Right renal cortex interstitium (tissue), 3 donors: ENCODE results near the gene CPAMD8. TPM values are rescaled to one million over a fixed set of nuclear protein-coding genes. Genes with fewer than 3 reads are reported as not detected.

ENCODE experiments used
- DNase-seq, 3 donors: peaks; one replicate each; pipeline ENCODE4 v3.0.0-alpha.2; 2013; ENCODE audit warnings: low read depth in 3 of 3, low spot score in 2 of 3
- polyA plus RNA-seq, 3 donors: library from polyadenylated mRNA; unstranded; fragments of 120-200 nt; gene quantifications; one replicate each; pipeline ENCODE4 v1.2.1, GENCODE V29; 2013; ENCODE audit not compliant: insufficient read length in 3 of 3

Gene CPAMD8
- polyA plus RNA-seq, 3 donors, result 28.4 to 34.2 (median 28.7) TPM

- no peak for DNase-seq
These were observed 103.7 kb downstream of the CPAMD8 start for GRCh38 chr19:16922949-16923348.

DNA sequence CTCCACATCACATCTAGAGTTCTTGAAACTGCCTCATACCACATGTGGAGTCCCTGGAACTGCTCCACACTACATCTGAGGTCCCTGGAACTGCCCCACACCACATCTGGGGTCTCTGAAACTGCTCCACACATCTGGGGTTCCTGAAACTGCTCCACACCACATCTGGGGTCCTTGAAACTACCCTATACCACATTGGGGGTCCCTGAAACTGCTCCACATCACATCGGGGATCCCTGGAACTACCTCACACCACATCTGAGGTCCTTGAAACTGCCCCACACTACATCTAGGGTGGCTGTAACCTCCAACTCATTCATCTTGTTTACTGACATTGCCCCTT lies 104.0 kb downstream of the CPAMD8 start:
- DNase-seq, result no peak

DNA sequence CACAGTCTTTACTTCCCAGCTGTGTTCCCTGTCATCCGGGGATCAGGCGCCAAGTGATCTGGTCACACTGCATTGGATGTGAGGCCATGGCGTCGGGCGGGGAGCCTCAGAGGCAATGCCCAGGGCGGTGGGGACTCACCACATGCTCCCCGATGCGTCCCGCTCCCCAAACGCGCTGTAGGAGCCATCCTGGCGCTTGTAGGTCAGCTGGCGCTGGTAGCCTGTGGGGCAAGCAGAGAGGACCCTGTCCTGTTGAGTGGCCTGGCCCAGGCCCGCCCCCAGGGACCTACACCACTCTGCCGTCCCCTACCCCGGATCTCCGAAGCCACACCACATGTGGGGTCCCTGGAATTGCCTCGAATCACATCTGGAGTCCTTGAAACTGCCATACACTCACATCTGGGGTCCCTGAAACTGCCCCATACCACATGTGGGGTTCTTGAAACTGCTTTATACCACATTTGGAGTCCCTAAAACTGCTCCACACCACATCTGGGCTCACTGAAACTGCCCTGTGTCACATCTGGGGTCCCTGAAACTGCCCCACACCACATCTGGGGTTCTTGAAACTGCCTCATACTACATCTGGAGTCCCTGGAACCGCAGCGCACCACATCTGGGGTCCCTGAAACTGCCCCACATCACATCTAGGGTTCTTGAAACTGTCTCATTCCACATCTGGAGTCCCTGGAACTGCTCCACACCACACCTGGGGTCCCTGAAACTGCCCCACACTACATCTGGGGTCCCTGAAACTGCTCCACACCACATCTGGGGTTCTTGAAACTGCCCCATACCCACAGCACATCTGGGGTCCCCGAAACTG lies 104.6 kb downstream of the CPAMD8 start:
- DNase-seq, result no peak

GRCh38 chr19:16920816-16921529 lies 105.6 kb downstream of the CPAMD8 start:
- no peak for DNase-seq

- DNase-seq, result no peak
These were observed 107.1 kb downstream of the CPAMD8 start for GRCh38 chr19:16919496-16919895.

DNA sequence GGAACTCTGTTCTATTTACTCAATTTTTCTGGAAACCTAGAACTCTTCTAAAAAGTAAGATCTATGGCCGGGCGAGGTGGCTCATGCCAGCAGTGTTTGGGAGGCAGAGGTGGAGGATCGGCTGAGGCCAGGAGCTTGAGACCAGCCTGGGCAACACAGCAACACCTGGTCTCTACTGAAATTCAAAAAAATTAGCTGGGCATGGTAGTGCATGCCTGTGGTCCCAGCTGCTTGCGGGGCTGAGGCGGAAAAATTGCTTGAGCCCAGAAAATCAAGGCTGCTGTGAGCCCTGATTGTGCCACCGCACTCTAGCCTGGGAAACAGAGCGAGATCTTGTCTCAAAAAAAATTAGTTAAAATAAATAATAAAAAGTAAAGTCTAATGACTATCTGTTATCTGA lies 109.2 kb downstream of the CPAMD8 start:
- DNase-seq, result no peak

GRCh38 chr19:16915734-16916133 lies 110.9 kb downstream of the CPAMD8 start:
- DNase-seq, result no peak

GRCh38 chr19:16915135-16915534 lies 111.5 kb downstream of the CPAMD8 start:
- DNase-seq, result no peak

GRCh38 chr19:16914421-16914820 lies 112.2 kb downstream of the CPAMD8 start:
- no peak for DNase-seq

DNA sequence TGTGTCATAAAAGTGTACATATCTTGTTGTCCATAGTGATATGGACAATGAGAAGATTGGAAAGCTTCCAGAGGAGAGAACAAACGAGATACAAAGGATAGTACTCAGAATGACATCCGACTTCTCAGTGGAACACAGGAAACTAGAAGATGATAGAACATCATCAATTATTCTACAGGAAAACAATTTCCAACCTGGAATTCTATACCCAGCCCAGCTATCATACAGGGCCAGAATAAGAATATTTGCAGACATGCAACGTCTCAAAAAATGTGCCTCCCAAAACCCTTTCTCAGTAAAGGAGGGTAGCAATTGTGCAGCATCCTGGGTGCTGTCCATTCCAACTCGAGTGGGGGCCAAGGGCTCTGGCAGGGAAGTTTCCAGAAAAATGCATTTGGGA lies 113.8 kb downstream of the CPAMD8 start:
- no peak for DNase-seq

DNA sequence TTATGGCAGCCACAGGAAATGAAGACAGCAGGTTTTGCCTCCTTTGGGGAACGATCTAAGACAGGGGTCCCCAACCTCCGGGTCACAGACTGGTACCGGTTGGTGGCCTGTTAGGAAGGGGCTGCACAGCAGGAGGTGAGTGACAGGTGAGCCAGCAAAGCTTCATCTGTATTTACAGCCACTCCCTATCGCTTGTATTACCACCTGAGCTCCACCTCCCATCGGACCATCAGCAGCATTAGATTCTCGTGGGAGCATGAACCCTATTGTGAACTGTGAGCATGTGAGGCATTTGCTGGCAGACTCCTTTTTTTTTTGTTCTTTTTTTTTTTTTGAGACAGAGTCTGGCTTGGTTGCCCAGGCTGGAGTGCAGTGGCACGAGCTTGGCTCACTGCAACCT lies 115.6 kb downstream of the CPAMD8 start:
- no peak for DNase-seq

GRCh38 chr19:16908759-16909158 lies 117.9 kb downstream of the CPAMD8 start:
- no peak for DNase-seq

DNA sequence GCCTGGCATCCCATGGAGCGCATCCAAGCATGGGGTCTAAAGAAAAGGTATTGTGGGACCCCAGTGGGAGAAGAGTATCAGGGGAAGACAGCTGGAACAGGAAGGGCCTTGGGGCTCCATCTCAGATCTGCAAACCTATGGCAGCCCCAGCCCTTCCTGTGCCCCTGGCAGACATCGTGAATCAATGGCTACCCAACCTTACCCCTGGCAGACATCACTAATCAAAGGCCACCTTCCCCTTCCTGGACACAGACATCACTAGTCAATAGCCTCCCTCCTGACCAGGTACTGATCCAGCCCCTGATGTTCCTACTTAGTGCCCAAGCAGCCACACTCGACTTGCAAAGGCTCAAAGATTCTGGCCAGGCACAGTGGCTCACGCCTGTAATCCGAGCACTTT lies 122.0 kb downstream of the CPAMD8 start:
- no peak for DNase-seq

GRCh38 chr19:16903347-16903746 lies 123.3 kb downstream of the CPAMD8 start:
- DNase-seq, result no peak

DNA sequence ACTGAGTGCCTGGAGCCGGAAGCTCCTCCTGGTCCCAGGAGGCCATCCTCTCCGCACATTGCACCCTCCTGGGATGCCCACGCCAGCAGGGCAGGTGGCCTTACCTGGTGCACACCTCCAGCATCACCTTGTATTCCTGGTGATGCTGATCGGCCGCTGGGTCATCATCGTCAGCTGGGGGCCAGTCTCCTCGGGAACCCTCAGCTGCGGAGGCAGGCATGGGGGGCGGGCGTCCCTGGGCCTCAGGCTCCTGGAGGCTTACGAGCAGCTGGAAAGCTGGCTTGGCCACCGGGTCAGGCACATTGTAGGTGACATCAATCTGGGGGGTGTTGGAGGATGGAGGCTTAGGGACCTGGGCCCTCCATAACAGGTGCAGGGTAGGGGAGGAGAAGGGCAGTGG lies 124.1 kb downstream of the CPAMD8 start:
- no peak for DNase-seq

GRCh38 chr19:16901491-16902175 lies 125.0 kb downstream of the CPAMD8 start:
- no peak for DNase-seq

DNA sequence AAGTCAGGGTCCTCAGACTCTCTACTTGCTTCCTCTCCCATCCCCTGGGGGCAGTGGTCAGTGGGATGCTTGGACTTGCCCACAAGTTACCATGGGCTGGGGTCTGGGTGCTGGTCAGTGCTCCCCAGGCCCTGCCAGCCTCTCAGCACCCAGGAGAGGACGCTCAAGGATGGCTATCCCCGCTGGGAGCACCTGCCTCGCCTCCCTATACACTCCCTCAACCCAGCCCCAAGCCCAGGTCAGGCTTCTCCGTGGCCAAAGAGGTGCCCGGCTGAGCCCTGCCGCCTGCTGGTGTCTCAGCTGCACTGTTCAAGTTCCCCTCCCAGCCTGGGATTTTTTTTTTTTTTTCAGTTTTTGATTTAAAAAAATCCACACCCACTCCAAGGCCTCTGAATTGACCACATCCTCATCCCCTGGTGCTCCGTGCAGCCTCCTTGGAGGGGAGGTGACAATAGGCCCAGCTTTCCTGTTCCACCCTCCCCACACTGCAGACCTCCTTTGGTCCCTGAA lies 127.0 kb downstream of the CPAMD8 start:
- no peak for DNase-seq

DNA sequence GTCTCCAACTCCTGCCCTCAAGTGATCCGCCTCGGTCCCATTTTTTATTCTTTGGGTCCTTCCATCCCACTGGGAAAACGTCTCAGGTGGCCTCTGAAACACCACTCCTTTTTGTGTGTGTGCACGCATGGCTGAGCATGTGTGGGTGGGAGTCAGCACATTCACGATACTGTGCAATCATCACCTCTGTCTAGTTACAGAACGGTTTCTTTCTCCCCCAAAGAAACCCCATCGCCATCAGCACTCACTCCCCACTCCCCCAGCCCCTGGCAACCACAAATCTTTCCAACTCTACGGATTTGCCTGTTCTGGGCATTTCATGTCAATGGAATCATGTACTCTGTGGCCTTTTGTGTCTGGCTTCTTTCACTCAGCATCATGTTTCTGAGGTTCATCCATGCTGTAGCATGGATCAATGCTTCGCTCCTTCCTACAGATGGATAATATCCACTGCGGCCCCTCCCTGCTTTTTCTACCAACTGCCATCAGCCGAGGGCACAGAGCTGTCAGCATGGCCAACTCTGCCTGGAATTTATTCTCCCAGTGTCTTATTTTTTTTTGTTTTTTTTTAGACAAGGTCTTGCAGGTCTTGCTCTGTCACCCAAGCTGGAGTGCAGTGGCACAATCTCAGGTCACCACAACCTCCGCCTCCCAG lies 128.1 kb downstream of the CPAMD8 start:
- no peak for DNase-seq

DNA sequence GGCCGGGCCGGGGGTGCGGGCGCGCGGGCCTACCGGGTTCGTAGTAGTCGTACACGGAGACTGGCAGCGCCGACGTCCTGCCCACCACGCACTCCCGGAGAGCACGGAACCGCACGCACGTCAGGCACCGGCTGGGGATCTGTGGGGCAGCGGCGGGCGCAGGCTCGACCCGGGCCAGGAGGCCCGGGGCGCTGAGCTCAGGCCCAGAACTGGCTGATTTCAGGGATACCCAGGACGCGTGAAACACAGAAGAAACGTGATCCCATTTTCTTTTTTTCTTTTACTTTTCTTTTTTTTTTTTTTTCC lies 128.8 kb downstream of the CPAMD8 start:
- DNase-seq, result no peak

- peak; percentile 65 to 85 (median 80) for DNase-seq
These were observed 129.4 kb downstream of the CPAMD8 start for GRCh38 chr19:16897029-16897855.
